GM23248 (cell line): ENCODE results near the gene ALDH7A1. TPM values are rescaled to one million over a fixed set of nuclear protein-coding genes. Genes with fewer than 3 reads are reported as not detected.
A peak's percentile ranks its signal among the peaks of the same experiment; 100 is the strongest.
"Not testable (repeated sequence)": the region's sequence is repeated elsewhere in the genome, so short reads cannot be mapped to it uniquely, and the experiment has no call there.

Experiments
- DNase-seq: peaks from one replicate; pipeline ENCODE4 v3.0.0-alpha.2; 2015
- H2AFZ ChIP-seq: fragments of 200-600 bp; sonication (generic); 2 replicates; pipeline ENCODE4 v1.6.1; 2016; ENCODE audit warnings: antibody characterized with exemption
- H3F3A ChIP-seq: fragments of 200-600 bp; sonication (generic); 2 replicates; pipeline ENCODE4 v1.6.1; 2016; ENCODE audit warnings: mild to moderate bottlenecking, antibody characterized with exemption, mixed run types; ENCODE audit not compliant: insufficient read depth
- H3K27ac ChIP-seq: fragments of 200-600 bp; sonication (generic); 2 replicates; pipeline ENCODE4 v1.5.1; 2016; ENCODE audit warnings: mild to moderate bottlenecking
- H3K27me3 ChIP-seq: fragments of 200-600 bp; sonication (generic); replicated peaks from 2 replicates; pipeline ENCODE4 v1.6.1; 2016; ENCODE audit warnings: mild to moderate bottlenecking; ENCODE audit not compliant: insufficient read depth
- H3K36me3 ChIP-seq: fragments of 200-600 bp; sonication (generic); 2 replicates; pipeline ENCODE4 v1.6.1; 2016; ENCODE audit warnings: low read depth, mild to moderate bottlenecking
- H3K4me1 ChIP-seq: fragments of 200-600 bp; sonication (generic); 2 replicates; pipeline ENCODE4 v1.6.1; 2016; ENCODE audit warnings: mild to moderate bottlenecking; ENCODE audit not compliant: insufficient read depth
- H3K4me2 ChIP-seq: fragments of 200-600 bp; sonication (generic); one replicate; pipeline ENCODE4 v1.6.1; 2016; ENCODE audit warnings: mild to moderate bottlenecking; ENCODE audit not compliant: unreplicated experiment
- H3K4me3 ChIP-seq: fragments of 200-600 bp; sonication (generic); 2 replicates; pipeline ENCODE4 v1.5.1; 2016; ENCODE audit warnings: mild to moderate bottlenecking
- H3K79me2 ChIP-seq: fragments of 200-600 bp; sonication (generic); 2 replicates; pipeline ENCODE4 v1.6.1; 2016; ENCODE audit warnings: mild to moderate bottlenecking; ENCODE audit not compliant: insufficient read depth
- H3K9ac ChIP-seq: fragments of 200-600 bp; sonication (generic); 2 replicates; pipeline ENCODE4 v1.6.1; 2016; ENCODE audit warnings: mild to moderate bottlenecking
- H3K9me2 ChIP-seq: fragments of 200-600 bp; sonication (generic); 2 replicates; pipeline ENCODE4 v1.6.1; 2016; ENCODE audit warnings: mixed run types, mild to moderate bottlenecking, moderate library complexity; ENCODE audit not compliant: insufficient read depth
- H3K9me3 ChIP-seq: fragments of 200-600 bp; sonication (generic); one replicate; pipeline ENCODE4 v1.6.1; 2017; ENCODE audit warnings: low read depth
- H4K20me1 ChIP-seq: fragments of 200-600 bp; sonication (generic); 2 replicates; pipeline ENCODE4 v1.6.0; 2016; ENCODE audit not compliant: insufficient read depth
- EZH2 ChIP-seq: fragments of 200-600 bp; sonication (generic); IDR thresholded peaks from 2 replicates; pipeline ENCODE4 v1.6.1; 2018; ENCODE audit warnings: antibody characterized with exemption, mild to moderate bottlenecking; ENCODE audit not compliant: insufficient read depth, poor library complexity, severe bottlenecking
- EZH2phosphoT487 ChIP-seq: fragments of 200-600 bp; sonication (generic); IDR thresholded peaks from 2 replicates; pipeline ENCODE4 v1.6.1; 2018; ENCODE audit warnings: antibody characterized with exemption, moderate library complexity, mild to moderate bottlenecking, low read depth; ENCODE audit not compliant: insufficient read depth
- WGBS, 2 experiments: methylation state at CpG; one replicate each; pipeline ENCODE4 v1.1.6; 2015 to 2017; ENCODE audit warnings: low lambda C conversion rate in 2 of 2, low coverage in 1 of 2; ENCODE audit errors: missing lambda C conversion rate in 2 of 2; 5-methylcytosine and 5-hydroxymethylcytosine counted together
- in situ Hi-C: fragments of 300-500 bp; cut with MboI; formaldehyde crosslinking; loops from 2 replicates; pipeline ENCODE4 v1.15.0; 2020
- polyA plus RNA-seq: library from polyadenylated mRNA; unstranded; fragments of >200 nt; fragmentation: Nextera tagmentation; extraction: Ambion mirVana; gene quantifications from 2 replicates; pipeline ENCODE4 v1.2.1, GENCODE V29; 2016
- total RNA-seq: library from RNA; depleted of rRNA; stranded (reverse); fragments of >200 nt; shearing (Covaris generic); gene quantifications from 2 replicates; pipeline ENCODE4 v1.2.3, GENCODE V29; 2014

The ALDH7A1 gene
- total and polyA plus RNA-seq, 2 experiments from 2014 or later: 41.3 to 108 TPM

- Histone ChIP-seq H3K27me3 (no peaks in the 10 kb centered on the region), H3K79me2 (no peaks in the 10 kb centered on the region), H3K36me3 (peaks cover 35% of the 10 kb centered on the region), H3F3A (no peaks in the 10 kb centered on the region), H3K27ac (no peak overlapping the region), H2AFZ (no peak overlapping the region), H3K9ac (no peak overlapping the region), H3K4me1 (no peaks in the 10 kb centered on the region), H4K20me1 (no peaks in the 10 kb centered on the region), H3K9me2 (no peaks in the 10 kb centered on the region), H3K9me3 (no peaks in the 10 kb centered on the region), H3K4me3 (no peak overlapping the region), H3K4me2 (no peak overlapping the region)
- WGBS, 2 experiments: 96 to 97% methylated on average over 1 of the region's 1 CpG
- TF ChIP-seq EZH2phosphoT487 (no peak), EZH2 (no peak)
- no peak for DNase-seq
- in situ Hi-C loops: no loop called here
Measured at GRCh38 chr5:126561908-126562307, 33.1 kb downstream of the ALDH7A1 start.

GRCh38 chr5:126555101-126555500, 39.9 kb downstream of the ALDH7A1 start:
- H3K4me3 ChIP-seq, H3F3A ChIP-seq, H3K9me2 ChIP-seq, H3K4me1 ChIP-seq, in situ Hi-C loops, H3K4me2 ChIP-seq, H2AFZ ChIP-seq, DNase-seq, H3K79me2 ChIP-seq, H3K9ac ChIP-seq, H3K9me3 ChIP-seq, H3K27me3 ChIP-seq, H4K20me1 ChIP-seq, H3K27ac ChIP-seq: not testable (repeated sequence)
- H3K36me3 ChIP-seq: peaks cover 76% of the 10 kb centered on the region
- 93 to 94% methylated on average over 9 of the region's 9 CpGs for WGBS, 2 experiments

GRCh38 chr5:126552614-126553013, 42.4 kb downstream of the ALDH7A1 start:
- H3K36me3 ChIP-seq: peaks cover 73% of the 10 kb centered on the region
- peak; percentile 7 for DNase-seq
- H3K27ac ChIP-seq: no peak overlapping the region
- H4K20me1 ChIP-seq: no peaks in the 10 kb centered on the region
- H3K79me2 ChIP-seq: no peaks in the 10 kb centered on the region
- no peaks in the 10 kb centered on the region for H3K4me1 ChIP-seq
- H3K4me3 ChIP-seq: no peak overlapping the region
- H3K4me2 ChIP-seq: no peak overlapping the region
- H3K9me3 ChIP-seq: no peaks in the 10 kb centered on the region
- H2AFZ ChIP-seq: no peak overlapping the region
- no peaks in the 10 kb centered on the region for H3F3A ChIP-seq
- TF ChIP-seq EZH2: no peak
- TF ChIP-seq EZH2phosphoT487: no peak
- H3K27me3 ChIP-seq: no peaks in the 10 kb centered on the region
- H3K9ac ChIP-seq: no peak overlapping the region
- in situ Hi-C loops: no loop called here
- 85 to 93% methylated on average over 2 of the region's 2 CpGs for WGBS, 2 experiments
- H3K9me2 ChIP-seq: no peaks in the 10 kb centered on the region

GRCh38 chr5:126544087-126544740, 50.8 kb downstream of the ALDH7A1 start:
- DNase-seq: peak; percentile 52
- Histone ChIP-seq H3K36me3 (peaks cover 26% of the 10 kb centered on the region), H3K9me3 (no peaks in the 10 kb centered on the region), H3K27me3 (no peaks in the 10 kb centered on the region), H3K9ac (no peak overlapping the region), H3K79me2 (no peaks in the 10 kb centered on the region), H3K9me2 (no peaks in the 10 kb centered on the region), H3K4me3 (no peak overlapping the region), H4K20me1 (no peaks in the 10 kb centered on the region), H3F3A (no peaks in the 10 kb centered on the region), H2AFZ (no peak overlapping the region), H3K4me2 (no peak overlapping the region), H3K27ac (no peak overlapping the region), H3K4me1 (no peaks in the 10 kb centered on the region; the same call in 1 of the 2 replicates)
- in situ Hi-C loops: loop anchor here (25.0 kb wide), 1 partner anchor 532 kb away; no protein-coding TSS in a partner anchor
- TF ChIP-seq EZH2: no peak
- no peak for TF ChIP-seq EZH2phosphoT487
- 81 to 85% methylated on average over 11 to 12 of the region's 12 CpGs for WGBS, 2 experiments
